Measurements from ENCODE around the gene SEC23IP. TPM values are rescaled to one million over a fixed set of nuclear protein-coding genes. Genes with fewer than 3 reads are reported as not detected.
A peak's percentile ranks its signal among the peaks of the same experiment; 100 is the strongest.

SEC23IP gene
- total RNA-seq, 2 donors from 2014 or later = 59.5 to 71.0 TPM

GRCh38 chr10:119969609-119970008, 77.1 kb downstream of the SEC23IP start:
- Mint-ChIP-seq H3K36me3 (peaks cover 9 to 12% of the 10 kb centered on the region in 2 donors), H3K9me3 (peaks cover 8 to 14% of the 10 kb centered on the region in 2 donors), H3K27ac (no peak overlapping the region)
- DNase-seq (ENCODE audit: low spot score in 2 of 2) (no peak), ATAC-seq (no peak)

- Mint-ChIP-seq H3K9me3 (peaks cover 8 to 14% of the 10 kb centered on the region in 2 donors), H3K36me3 (peaks cover 9 to 12% of the 10 kb centered on the region in 2 donors), H3K27ac (no peak overlapping the region)
- DNase-seq (ENCODE audit: low spot score in 2 of 2) (no peak), ATAC-seq (no peak)
Measured at GRCh38 chr10:119970107-119970506, 77.6 kb downstream of the SEC23IP start.

- no peak for ATAC-seq
- no peak for DNase-seq (ENCODE audit: low spot score in 2 of 2)
- Mint-ChIP-seq H3K9me3 (peaks cover 8 to 14% of the 10 kb centered on the region in 2 donors), H3K27ac (no peak overlapping the region), H3K36me3 (peaks cover 9 to 12% of the 10 kb centered on the region in 2 donors)
Measured at GRCh38 chr10:119970963-119971362, 78.4 kb downstream of the SEC23IP start.

- Mint-ChIP-seq H3K36me3 (no peaks in the 10 kb centered on the region), H3K27ac (no peak overlapping the region), H3K9me3 (no peaks in the 10 kb centered on the region)
- ATAC-seq (peak in 1 of 2 donors; percentile 18), DNase-seq (ENCODE audit: low spot score in 2 of 2) (no peak)
Measured at GRCh38 chr10:119973281-119973680, 80.8 kb downstream of the SEC23IP start.

GRCh38 chr10:119976421-119976820, 83.9 kb downstream of the SEC23IP start:
- Mint-ChIP-seq H3K9me3 (no peaks in the 10 kb centered on the region), H3K27ac (no peak overlapping the region), H3K36me3 (no peaks in the 10 kb centered on the region)
- DNase-seq (ENCODE audit: low spot score in 2 of 2) (no peak), ATAC-seq (no peak)

- no peak for DNase-seq (ENCODE audit: low spot score in 2 of 2)
- Mint-ChIP-seq H3K27ac (no peak overlapping the region), H3K9me3 (no peaks in the 10 kb centered on the region), H3K36me3 (no peaks in the 10 kb centered on the region)
- ATAC-seq = no peak
Measured at GRCh38 chr10:119980956-119981750, 88.6 kb downstream of the SEC23IP start.

GRCh38 chr10:119981826-119982225, 89.3 kb downstream of the SEC23IP start:
- Mint-ChIP-seq H3K27ac (no peak overlapping the region), H3K36me3 (no peaks in the 10 kb centered on the region), H3K9me3 (no peaks in the 10 kb centered on the region)
- DNase-seq (ENCODE audit: low spot score in 2 of 2) (no peak), ATAC-seq (no peak)

- H3K27ac Mint-ChIP-seq = no peak overlapping the region
- no peaks in the 10 kb centered on the region for H3K36me3 Mint-ChIP-seq
- ATAC-seq = no peak
- DNase-seq (ENCODE audit: low spot score in 2 of 2) = no peak
- no peaks in the 10 kb centered on the region for H3K9me3 Mint-ChIP-seq
Measured at GRCh38 chr10:119988333-119988732, 95.8 kb downstream of the SEC23IP start.

GRCh38 chr10:119989966-119990365, 97.4 kb downstream of the SEC23IP start:
- DNase-seq (ENCODE audit: low spot score in 2 of 2) = no peak
- Mint-ChIP-seq H3K9me3 (no peaks in the 10 kb centered on the region), H3K27ac (no peak overlapping the region), H3K36me3 (no peaks in the 10 kb centered on the region)
- no peak for ATAC-seq

- Mint-ChIP-seq H3K36me3 (peaks cover 8 to 9% of the 10 kb centered on the region in 2 donors), H3K9me3 (peaks cover 2 to 8% of the 10 kb centered on the region in 2 donors), H3K27ac (no peak overlapping the region)
- ATAC-seq (no peak), DNase-seq (ENCODE audit: low spot score in 2 of 2) (no peak)
Measured at GRCh38 chr10:119991066-119991465, 98.5 kb downstream of the SEC23IP start.

- Mint-ChIP-seq H3K9me3 (peaks cover 7 to 12% of the 10 kb centered on the region in 2 donors), H3K36me3 (peaks cover 14% of the 10 kb centered on the region in 2 donors), H3K27ac (no peak overlapping the region)
- DNase-seq (ENCODE audit: low spot score in 2 of 2) (no peak), ATAC-seq (no peak)
Measured at GRCh38 chr10:119991816-119992215, 99.3 kb downstream of the SEC23IP start.

Other genes starting within 250 kb of the SEC23IP start
- 10 to 100 TPM; 25.5 to 31.9 TPM for gene BAG3, start 241.3 kb upstream of the SEC23IP start, total RNA-seq
- 10 to 100 TPM; 23.0 to 27.3 TPM for gene INPP5F, start 166.7 kb upstream of the SEC23IP start, total RNA-seq
- gene MCMBP, start 19.9 kb upstream of the SEC23IP start, total RNA-seq = 10 to 100 TPM; 51.8 to 84.6 TPM

Measured in activated naive CD4-positive, alpha-beta T cell treated with anti-CD3 and anti-CD28 coated beads, Interleukin-2, amount 50 U/mL, for 72 hours (primary cell).